NCI-H187 treated with DMSO at 0.1 percent for 48 hours (cell line): ENCODE data around the gene POLG2.
"Not testable (repeated sequence)": the region's sequence is repeated elsewhere in the genome, so short reads cannot be mapped to it uniquely, and the experiment has no call there.

Experiments
- DNase-seq: peaks from one replicate; lab custom pipeline; 2025; lab: John Stamatoyannopoulos, UW

The POLG2 gene

GRCh38 chr17:64439956-64440355, 56.9 kb downstream of the POLG2 start:
- no peak for DNase-seq

GRCh38 chr17:64439521-64439920, 57.3 kb downstream of the POLG2 start:
- DNase-seq, result not testable (repeated sequence)

GRCh38 chr17:64437944-64438525, 58.8 kb downstream of the POLG2 start:
- DNase-seq, result no peak

GRCh38 chr17:64431534-64431933, 65.3 kb downstream of the POLG2 start:
- DNase-seq, result no peak

GRCh38 chr17:64430036-64430435, 66.8 kb downstream of the POLG2 start:
- DNase-seq, result not testable (repeated sequence)

- no peak for DNase-seq
Observed at GRCh38 chr17:64428406-64428805, 68.4 kb downstream of the POLG2 start.
